HepG2 (cell line): ENCODE data around the gene QSOX2. TPM values are rescaled to one million over a fixed set of nuclear protein-coding genes. Genes with fewer than 3 reads are reported as not detected.

Source experiments
- CTCF ChIP-seq: sonication (generic); formaldehyde crosslinking; IDR thresholded peaks from 2 replicates; pipeline ENCODE4 v1.5.0; 2020; ENCODE audit warnings: mild to moderate bottlenecking, missing genetic modification reagents, moderate library complexity
- FOSL2 ChIP-seq: sonication (generic); formaldehyde crosslinking; IDR thresholded peaks from 2 replicates; pipeline ENCODE4 v1.4.0; 2020; ENCODE audit warnings: missing genetic modification reagents
- HCFC1 ChIP-seq: fragments of 150-350 bp; IDR thresholded peaks from 2 replicates; pipeline ENCODE4 v1.6.1; 2014; ENCODE audit warnings: low read depth, low read length
- HDAC6 ChIP-seq: fragments of 200-600 bp; sonication (generic); IDR thresholded peaks from 2 replicates; pipeline ENCODE4 v1.7.0; 2017; ENCODE audit warnings: mild to moderate bottlenecking, antibody characterized with exemption, low read length, low read depth
- MXI1 ChIP-seq: IDR thresholded peaks from 3 replicates; pipeline ENCODE4 v1.6.1; 2012; ENCODE audit warnings: low read depth, low read length, inconsistent platforms, borderline replicate concordance
- NBN ChIP-seq: fragments of 450-650 bp; conservative IDR thresholded peaks from 2 replicates; pipeline ENCODE4 v1.6.1; 2017
- RBFOX2 ChIP-seq: fragments of 200-400 bp; formaldehyde crosslinking; IDR thresholded peaks from 2 replicates; pipeline ENCODE4 v1.6.1; 2017; ENCODE audit warnings: low read depth, mild to moderate bottlenecking, low read length
- RELA ChIP-seq: sonication (generic); formaldehyde crosslinking; IDR thresholded peaks from 2 replicates; pipeline ENCODE4 v1.4.0; 2020; ENCODE audit warnings: missing genetic modification reagents
- TAF1 ChIP-seq: sonication (generic); formaldehyde crosslinking; IDR thresholded peaks from 2 replicates; pipeline ENCODE4 v1.4.0; 2020; ENCODE audit warnings: missing genetic modification reagents
- TBL1XR1 ChIP-seq: fragments of 150-350 bp; IDR thresholded peaks from 2 replicates; pipeline ENCODE4 v1.6.1; 2014; ENCODE audit warnings: borderline replicate concordance, low read length; ENCODE audit not compliant: partially characterized antibody
- YY1 ChIP-seq: IDR thresholded peaks from 2 replicates; pipeline ENCODE4 v1.6.1; 2011; ENCODE audit warnings: low read length, low read depth, moderate library complexity, mild to moderate bottlenecking; ENCODE audit not compliant: insufficient read depth, insufficient replicate concordance
- ZFP36 ChIP-seq: fragments of 150-350 bp; IDR thresholded peaks from 2 replicates; pipeline ENCODE4 v1.6.1; 2018; ENCODE audit warnings: borderline replicate concordance, low read length, low read depth; ENCODE audit not compliant: partially characterized antibody
- ZFY ChIP-seq: sonication (generic); formaldehyde crosslinking; IDR thresholded peaks from 2 replicates; pipeline ENCODE4 v1.4.0; 2020; ENCODE audit warnings: missing genetic modification reagents
- ZNF800 ChIP-seq: sonication (generic); formaldehyde crosslinking; IDR thresholded peaks from 2 replicates; pipeline ENCODE4 v1.4.0; 2020; ENCODE audit warnings: missing genetic modification reagents
- polyA plus RNA-seq, 8 experiments: library from polyadenylated mRNA; depleted of rRNA in 3 of 8; stranded (reverse) in 7 of 8; unstranded in 1 of 8; fragments of >200 nt; fragmentation: Illumina TruSeq in 4 of 8; extraction: Trizol in 4 of 8; gene quantifications; 2 replicates each; pipeline versions ENCODE4 v1.2.1 to v1.2.3, GENCODE V29; 2011 to 2016; ENCODE audit warnings: low read depth in 4 of 8, missing spikeins in 1 of 8, mixed read lengths in 1 of 8; ENCODE audit not compliant: insufficient read depth in 1 of 8
- total RNA-seq, 5 experiments: library from RNA; depleted of rRNA; stranded (reverse); fragments of >200 nt; fragmentation: Illumina TruSeq; extraction: Trizol; gene quantifications; 2 replicates each; pipeline ENCODE4 v1.2.3, GENCODE V29; 2016; ENCODE audit warnings: low read depth in 1 of 5
- TF ChIP-seq, protein P1 (sequence below): sonication (generic); formaldehyde crosslinking; IDR thresholded peaks from 2 replicates; pipeline ENCODE4 v1.8.1; 2023; ENCODE audit warnings: mild to moderate bottlenecking, moderate library complexity, missing genetic modification reagents
- TF ChIP-seq, protein P2 (sequence below): sonication (generic); formaldehyde crosslinking; IDR thresholded peaks from 2 replicates; pipeline ENCODE4 v1.4.0; 2020; ENCODE audit warnings: missing genetic modification reagents, borderline replicate concordance
- TF ChIP-seq, protein P3 (sequence below): sonication (generic); formaldehyde crosslinking; IDR thresholded peaks from 2 replicates; pipeline ENCODE4 v1.5.1; 2020; ENCODE audit warnings: mild to moderate bottlenecking, missing genetic modification reagents, borderline replicate concordance

The QSOX2 gene
- total and polyA plus RNA-seq, 2 of the 13 experiments (the other 11 are each of a cell fraction or from before 2014, with no cell fraction given), result 27.1 to 42.1 TPM

GRCh38 chr9:136267261-136268111 lies 21.9 kb upstream of the QSOX2 start (continued):
- no peak for TF ChIP-seq ZNF800 (CRISPR knock-in tag)
- TF ChIP-seq RELA (CRISPR knock-in tag), result no peak
- no peak for TF ChIP-seq TBL1XR1
- TF ChIP-seq, protein P1, sequence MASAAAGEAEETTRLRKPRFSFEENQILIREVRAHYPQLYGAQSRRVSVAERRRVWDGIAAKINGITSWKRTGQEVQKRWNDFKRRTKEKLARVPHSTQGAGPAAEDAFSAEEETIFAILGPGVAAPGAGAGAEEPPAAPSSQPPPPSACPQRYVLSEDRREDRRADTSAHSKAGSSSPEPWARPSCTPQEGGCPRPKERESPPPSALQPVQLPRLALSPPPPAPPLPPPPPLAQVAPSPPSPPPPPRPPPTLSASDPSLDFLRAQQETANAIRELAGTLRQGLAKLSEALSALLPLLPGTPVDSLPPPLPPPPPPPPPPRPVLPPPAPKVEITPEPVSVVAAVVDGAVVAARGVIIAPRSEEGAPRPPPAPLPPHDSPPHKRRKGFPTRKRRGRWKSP, result no peak; the same call in 1 of the 2 replicates
- no peak for TF ChIP-seq HDAC6
- TF ChIP-seq, protein P2, sequence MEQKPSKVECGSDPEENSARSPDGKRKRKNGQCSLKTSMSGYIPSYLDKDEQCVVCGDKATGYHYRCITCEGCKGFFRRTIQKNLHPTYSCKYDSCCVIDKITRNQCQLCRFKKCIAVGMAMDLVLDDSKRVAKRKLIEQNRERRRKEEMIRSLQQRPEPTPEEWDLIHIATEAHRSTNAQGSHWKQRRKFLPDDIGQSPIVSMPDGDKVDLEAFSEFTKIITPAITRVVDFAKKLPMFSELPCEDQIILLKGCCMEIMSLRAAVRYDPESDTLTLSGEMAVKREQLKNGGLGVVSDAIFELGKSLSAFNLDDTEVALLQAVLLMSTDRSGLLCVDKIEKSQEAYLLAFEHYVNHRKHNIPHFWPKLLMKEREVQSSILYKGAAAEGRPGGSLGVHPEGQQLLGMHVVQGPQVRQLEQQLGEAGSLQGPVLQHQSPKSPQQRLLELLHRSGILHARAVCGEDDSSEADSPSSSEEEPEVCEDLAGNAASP, result no peak
- TF ChIP-seq, protein P3, sequence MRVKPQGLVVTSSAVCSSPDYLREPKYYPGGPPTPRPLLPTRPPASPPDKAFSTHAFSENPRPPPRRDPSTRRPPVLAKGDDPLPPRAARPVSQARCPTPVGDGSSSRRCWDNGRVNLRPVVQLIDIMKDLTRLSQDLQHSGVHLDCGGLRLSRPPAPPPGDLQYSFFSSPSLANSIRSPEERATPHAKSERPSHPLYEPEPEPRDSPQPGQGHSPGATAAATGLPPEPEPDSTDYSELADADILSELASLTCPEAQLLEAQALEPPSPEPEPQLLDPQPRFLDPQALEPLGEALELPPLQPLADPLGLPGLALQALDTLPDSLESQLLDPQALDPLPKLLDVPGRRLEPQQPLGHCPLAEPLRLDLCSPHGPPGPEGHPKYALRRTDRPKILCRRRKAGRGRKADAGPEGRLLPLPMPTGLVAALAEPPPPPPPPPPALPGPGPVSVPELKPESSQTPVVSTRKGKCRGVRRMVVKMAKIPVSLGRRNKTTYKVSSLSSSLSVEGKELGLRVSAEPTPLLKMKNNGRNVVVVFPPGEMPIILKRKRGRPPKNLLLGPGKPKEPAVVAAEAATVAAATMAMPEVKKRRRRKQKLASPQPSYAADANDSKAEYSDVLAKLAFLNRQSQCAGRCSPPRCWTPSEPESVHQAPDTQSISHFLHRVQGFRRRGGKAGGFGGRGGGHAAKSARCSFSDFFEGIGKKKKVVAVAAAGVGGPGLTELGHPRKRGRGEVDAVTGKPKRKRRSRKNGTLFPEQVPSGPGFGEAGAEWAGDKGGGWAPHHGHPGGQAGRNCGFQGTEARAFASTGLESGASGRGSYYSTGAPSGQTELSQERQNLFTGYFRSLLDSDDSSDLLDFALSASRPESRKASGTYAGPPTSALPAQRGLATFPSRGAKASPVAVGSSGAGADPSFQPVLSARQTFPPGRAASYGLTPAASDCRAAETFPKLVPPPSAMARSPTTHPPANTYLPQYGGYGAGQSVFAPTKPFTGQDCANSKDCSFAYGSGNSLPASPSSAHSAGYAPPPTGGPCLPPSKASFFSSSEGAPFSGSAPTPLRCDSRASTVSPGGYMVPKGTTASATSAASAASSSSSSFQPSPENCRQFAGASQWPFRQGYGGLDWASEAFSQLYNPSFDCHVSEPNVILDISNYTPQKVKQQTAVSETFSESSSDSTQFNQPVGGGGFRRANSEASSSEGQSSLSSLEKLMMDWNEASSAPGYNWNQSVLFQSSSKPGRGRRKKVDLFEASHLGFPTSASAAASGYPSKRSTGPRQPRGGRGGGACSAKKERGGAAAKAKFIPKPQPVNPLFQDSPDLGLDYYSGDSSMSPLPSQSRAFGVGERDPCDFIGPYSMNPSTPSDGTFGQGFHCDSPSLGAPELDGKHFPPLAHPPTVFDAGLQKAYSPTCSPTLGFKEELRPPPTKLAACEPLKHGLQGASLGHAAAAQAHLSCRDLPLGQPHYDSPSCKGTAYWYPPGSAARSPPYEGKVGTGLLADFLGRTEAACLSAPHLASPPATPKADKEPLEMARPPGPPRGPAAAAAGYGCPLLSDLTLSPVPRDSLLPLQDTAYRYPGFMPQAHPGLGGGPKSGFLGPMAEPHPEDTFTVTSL, result no peak
- TF ChIP-seq MXI1, result peak; percentile 21; the same call in 1 of the 3 replicates
- TF ChIP-seq TAF1 (CRISPR knock-in tag), result peak; percentile 45; the same call in 1 of the 2 replicates
- no peak for TF ChIP-seq NBN
- TF ChIP-seq ZFP36, result peak; percentile 89
- peak; percentile 50 for TF ChIP-seq YY1
- no peak for TF ChIP-seq FOSL2 (CRISPR knock-in tag)
- peak; percentile 38; the same call in 1 of the 2 replicates for TF ChIP-seq RBFOX2
- TF ChIP-seq CTCF (CRISPR knock-in tag), result peak; percentile 71
- peak; percentile 67 for TF ChIP-seq ZFY (CRISPR knock-in tag)
- no peak for TF ChIP-seq HCFC1
